Testis (tissue), 3 donors: Measurements from ENCODE around the gene HSPA1L. TPM values are rescaled to one million over a fixed set of nuclear protein-coding genes. Genes with fewer than 3 reads are reported as not detected.
"Not testable (repeated sequence)": the region's sequence is repeated elsewhere in the genome, so short reads cannot be mapped to it uniquely, and the experiment has no call there.

Experiments used
- DNase-seq: peaks from one replicate; pipeline ENCODE4 v3.0.0-alpha.2; 2019
- H3K27ac ChIP-seq, 2 donors: fragments of 200-600 bp; sonication (generic); one replicate each; pipeline ENCODE4 v1.5.1; 2019
- H3K27me3 ChIP-seq: fragments of 200-600 bp; sonication (generic); one replicate; pipeline ENCODE4 v1.5.1; 2019
- H3K36me3 ChIP-seq: fragments of 200-600 bp; sonication (generic); one replicate; pipeline ENCODE4 v1.5.1; 2017; ENCODE audit warnings: low read depth; ENCODE audit errors: missing control alignments
- H3K4me1 ChIP-seq: fragments of 200-600 bp; sonication (generic); one replicate; pipeline ENCODE4 v1.5.1; 2019
- H3K4me3 ChIP-seq, 2 donors: fragments of 200-600 bp; sonication (generic); one replicate each; pipeline ENCODE4 v1.5.1; 2017 to 2019
- H3K9me3 ChIP-seq: fragments of 200-600 bp; sonication (generic); one replicate; pipeline ENCODE4 v1.5.1; 2017
- POLR2A ChIP-seq: fragments of 450-650 bp; IDR thresholded peaks from one replicate; pipeline ENCODE4 v1.6.1; 2017; ENCODE audit warnings: antibody characterized with exemption, mild to moderate bottlenecking, moderate library complexity
- WGBS, 2 donors: methylation state at CpG; one replicate each; pipeline ENCODE4 v1.1.5; 2018; 5-methylcytosine and 5-hydroxymethylcytosine counted together
- intact Hi-C: fragments of 100-400 bp; cut with DNase I; formaldehyde crosslinking; loops from one replicate; pipeline ENCODE4 v1.15.1; 2023; ENCODE audit warnings: low total_unique reads
- polyA plus RNA-seq: library from polyadenylated mRNA; stranded (reverse); fragments of 350-450 nt; fragmentation: Illumina TruSeq; extraction: RNeasy Lipid Tissue Mini Kit (QIAGEN cat#74804); gene quantifications from one replicate; pipeline ENCODE4 v1.2.3, GENCODE V29; 2014; ENCODE audit warnings: low read depth, low replicate concordance; ENCODE audit not compliant: insufficient read depth
- total RNA-seq, 2 donors: library from RNA; depleted of rRNA; stranded (reverse); fragments of >200 nt; gene quantifications; one replicate each; pipeline ENCODE4 v1.2.3, GENCODE V29; 2016
- TF ChIP-seq, protein P1 (sequence below), 3 experiments: fragments of 450-650 bp in 2 of 3; fragments of 200-600 bp in 1 of 3; sonication (generic) in 1 of 3; IDR thresholded peaks; one replicate each; pipeline ENCODE4 v1.5.1; 2016 to 2019; ENCODE audit warnings: antibody characterized with exemption in 3 of 3, mild to moderate bottlenecking in 2 of 3, moderate library complexity in 1 of 3

The HSPA1L gene
- total and polyA plus RNA-seq, 3 donors from 2014 or later = 30.3 to 103 (median 87.9) TPM

DNA sequence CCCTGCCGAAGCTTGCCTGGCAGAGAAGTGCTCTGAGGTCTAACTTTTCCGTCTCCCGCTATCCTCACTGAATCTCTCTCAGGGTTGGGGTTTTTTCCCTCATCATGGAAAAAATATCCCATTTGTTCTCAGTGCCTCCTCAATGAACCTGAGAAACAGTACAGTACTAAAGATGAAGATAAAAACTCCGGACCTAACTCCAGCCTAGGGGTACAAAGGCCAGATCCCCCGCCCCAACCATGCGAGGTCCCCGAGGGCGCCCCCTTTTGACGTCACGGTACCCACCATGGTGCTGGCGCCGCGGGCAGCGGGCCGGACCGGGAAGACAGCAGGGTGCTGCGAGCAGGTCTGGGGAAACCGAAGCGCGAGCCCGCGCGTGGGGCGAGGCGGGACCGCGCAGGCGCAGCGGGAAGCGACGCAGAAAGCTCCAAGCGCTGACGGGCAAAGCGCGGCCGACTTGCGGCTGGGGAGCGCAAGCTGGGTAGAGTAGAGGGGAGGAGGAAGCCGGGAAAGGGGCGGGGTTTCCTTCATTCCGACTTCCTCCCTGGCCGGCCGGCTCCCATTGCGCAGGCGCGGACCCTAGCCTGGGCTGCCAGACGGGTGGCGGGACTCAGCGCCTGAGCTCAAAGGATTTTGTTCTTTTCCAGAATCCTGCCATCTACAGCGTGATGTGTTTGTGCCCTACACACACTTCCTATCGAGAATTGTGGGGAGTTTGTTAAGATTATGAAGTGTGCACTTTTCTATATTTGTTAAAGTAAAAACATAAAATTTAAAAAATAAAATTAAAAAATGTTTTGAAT, 8.4 kb downstream of the HSPA1L start, which contains the start of gene LSM2:
Gene LSM2, minus strand, starts transcription at position 497 of the 803 bp plus-strand sequence. Its CDS starts 209 bp downstream, at position 288.
- TF ChIP-seq, protein P1, sequence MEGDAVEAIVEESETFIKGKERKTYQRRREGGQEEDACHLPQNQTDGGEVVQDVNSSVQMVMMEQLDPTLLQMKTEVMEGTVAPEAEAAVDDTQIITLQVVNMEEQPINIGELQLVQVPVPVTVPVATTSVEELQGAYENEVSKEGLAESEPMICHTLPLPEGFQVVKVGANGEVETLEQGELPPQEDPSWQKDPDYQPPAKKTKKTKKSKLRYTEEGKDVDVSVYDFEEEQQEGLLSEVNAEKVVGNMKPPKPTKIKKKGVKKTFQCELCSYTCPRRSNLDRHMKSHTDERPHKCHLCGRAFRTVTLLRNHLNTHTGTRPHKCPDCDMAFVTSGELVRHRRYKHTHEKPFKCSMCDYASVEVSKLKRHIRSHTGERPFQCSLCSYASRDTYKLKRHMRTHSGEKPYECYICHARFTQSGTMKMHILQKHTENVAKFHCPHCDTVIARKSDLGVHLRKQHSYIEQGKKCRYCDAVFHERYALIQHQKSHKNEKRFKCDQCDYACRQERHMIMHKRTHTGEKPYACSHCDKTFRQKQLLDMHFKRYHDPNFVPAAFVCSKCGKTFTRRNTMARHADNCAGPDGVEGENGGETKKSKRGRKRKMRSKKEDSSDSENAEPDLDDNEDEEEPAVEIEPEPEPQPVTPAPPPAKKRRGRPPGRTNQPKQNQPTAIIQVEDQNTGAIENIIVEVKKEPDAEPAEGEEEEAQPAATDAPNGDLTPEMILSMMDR (IDR thresholded peaks at IDR 0.05) = peak in 1 of 3 experiments; percentile 29
- peak; percentile 63 for TF ChIP-seq POLR2A
- WGBS, 2 donors = 0 to 1% methylated on average over 36 to 51 of the region's 51 CpGs
- peaks cover 8% of the 10 kb centered on the region for H3K4me1 ChIP-seq
- peak within 1 kb of the TSS; percentile 97 for H3K27ac ChIP-seq
- no peaks in the 10 kb centered on the region for H3K27me3 ChIP-seq
- DNase-seq = peak; percentile 98
- no peaks in the 10 kb centered on the region for H3K36me3 ChIP-seq
- intact Hi-C loops = no loop called here
- H3K9me3 ChIP-seq = no peaks in the 10 kb centered on the region
- H3K4me3 ChIP-seq = peak within 1 kb of the TSS; percentile 72 to 84

DNA sequence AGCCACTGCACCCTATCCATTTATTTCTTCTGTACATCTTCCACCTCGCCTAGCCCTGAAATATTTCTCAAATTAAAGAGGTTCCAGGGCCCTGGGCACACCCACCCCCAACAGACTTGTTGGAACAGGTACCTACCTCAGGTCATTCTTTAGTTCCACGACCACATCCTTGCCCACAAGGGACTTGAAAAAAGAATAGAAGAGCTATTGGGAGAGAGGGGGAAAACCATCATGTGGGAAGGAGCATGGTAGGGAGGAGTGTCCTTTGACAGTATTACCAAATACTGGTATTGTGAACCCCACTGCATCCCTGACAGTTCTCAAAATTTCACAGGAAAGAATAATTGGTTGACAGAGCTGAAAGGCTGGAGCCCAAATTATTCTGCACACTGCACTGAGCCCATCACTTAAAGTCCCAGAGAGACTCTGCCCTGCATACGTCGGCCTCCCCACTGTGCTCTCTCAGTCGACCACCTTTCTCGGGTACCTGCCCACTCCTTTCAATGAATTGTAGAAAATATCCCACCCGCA, 9.1 kb downstream of the HSPA1L start:
- no peak for TF ChIP-seq POLR2A
- TF ChIP-seq, protein P1 (IDR thresholded peaks at IDR 0.05) = no peak
- DNase-seq = no peak
- Histone ChIP-seq H3K27ac (peak overlapping the region; percentile 97), H3K9me3 (no peaks in the 10 kb centered on the region), H3K4me3 (peak overlapping the region; percentile 72 to 84), H3K4me1 (peaks cover 8% of the 10 kb centered on the region), H3K36me3 (no peaks in the 10 kb centered on the region), H3K27me3 (no peaks in the 10 kb centered on the region)
- intact Hi-C loops = no loop called here
- 8 to 13% methylated on average over 7 of the region's 7 CpGs for WGBS, 2 donors

DNA sequence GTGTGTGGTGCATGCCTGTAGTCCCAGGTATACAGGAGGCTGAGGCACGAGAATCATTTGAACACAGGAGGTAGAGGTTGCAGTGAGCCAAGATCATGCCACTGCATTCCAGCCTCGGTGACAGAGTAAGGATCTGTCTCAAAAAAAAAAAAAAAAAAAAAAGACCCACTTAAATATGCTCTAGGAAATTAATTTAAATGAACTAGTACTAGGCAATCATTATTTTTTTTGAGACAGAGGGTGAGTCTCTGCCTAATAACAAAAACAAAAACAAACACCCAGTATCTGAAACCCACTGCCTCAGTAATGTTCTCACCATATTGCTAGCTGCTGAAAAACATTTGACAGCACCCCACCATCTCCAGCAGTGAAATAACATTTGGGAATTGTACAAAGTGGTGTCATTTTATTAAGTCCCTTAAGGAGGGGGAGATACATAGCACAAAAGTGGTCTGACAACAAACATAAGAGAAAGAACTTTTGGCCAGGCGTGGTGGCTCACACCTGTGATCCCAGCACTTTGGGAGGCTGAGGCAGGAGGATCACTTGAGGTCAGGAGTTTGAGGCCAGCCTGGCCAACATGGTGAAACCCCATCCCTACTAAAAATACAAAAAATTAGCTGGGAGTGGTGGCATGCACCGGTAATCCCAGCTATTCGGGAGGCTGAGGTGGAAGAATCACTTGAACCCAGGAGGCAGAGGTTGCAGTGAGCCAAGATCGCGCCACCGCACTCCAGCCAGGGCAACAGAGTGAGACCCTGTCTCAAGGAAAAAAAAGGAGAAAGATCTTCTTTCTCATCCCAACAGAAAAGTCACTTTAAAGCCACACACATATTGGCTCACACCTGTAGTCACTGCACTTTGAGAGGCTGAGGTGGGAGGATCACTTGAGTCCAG, 13.8 kb downstream of the HSPA1L start:
- H3K4me3 ChIP-seq, intact Hi-C loops, DNase-seq, H3K4me1 ChIP-seq, H3K9me3 ChIP-seq, H3K27ac ChIP-seq, H3K36me3 ChIP-seq, H3K27me3 ChIP-seq: not testable (repeated sequence)
- WGBS, 2 donors = 89 to 94% methylated on average over 8 of the region's 8 CpGs

DNA sequence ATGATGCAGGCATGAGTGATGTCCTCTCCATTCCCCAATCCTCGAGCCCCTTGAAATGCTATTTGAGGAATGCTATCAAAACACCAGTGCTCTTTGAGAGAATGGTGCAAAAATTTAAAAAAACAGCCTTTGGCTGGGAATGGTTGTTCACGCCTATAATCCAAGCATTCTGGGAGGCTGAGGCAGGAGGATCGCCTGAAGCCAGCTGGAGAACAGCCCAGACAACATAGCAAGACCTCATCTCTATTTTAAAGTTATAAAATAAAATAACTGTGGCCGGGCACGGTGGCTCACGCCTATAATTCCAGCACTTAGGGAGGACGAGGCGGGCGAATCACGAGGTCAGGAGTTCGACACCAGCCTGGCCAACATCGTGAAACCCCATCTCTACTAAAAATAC, 15.3 kb downstream of the HSPA1L start:
- no peak for DNase-seq
- H3K36me3 ChIP-seq = no peaks in the 10 kb centered on the region
- no peaks in the 10 kb centered on the region for H3K9me3 ChIP-seq
- peaks cover 6% of the 10 kb centered on the region for H3K4me1 ChIP-seq
- H3K27me3 ChIP-seq = no peaks in the 10 kb centered on the region
- intact Hi-C loops = no loop called here
- TF ChIP-seq, protein P1 (IDR thresholded peaks at IDR 0.05) = no peak
- no peak for TF ChIP-seq POLR2A
- no peak overlapping the region for H3K27ac ChIP-seq
- no peak overlapping the region for H3K4me3 ChIP-seq
- 91 to 95% methylated on average over 12 of the region's 12 CpGs for WGBS, 2 donors

DNA sequence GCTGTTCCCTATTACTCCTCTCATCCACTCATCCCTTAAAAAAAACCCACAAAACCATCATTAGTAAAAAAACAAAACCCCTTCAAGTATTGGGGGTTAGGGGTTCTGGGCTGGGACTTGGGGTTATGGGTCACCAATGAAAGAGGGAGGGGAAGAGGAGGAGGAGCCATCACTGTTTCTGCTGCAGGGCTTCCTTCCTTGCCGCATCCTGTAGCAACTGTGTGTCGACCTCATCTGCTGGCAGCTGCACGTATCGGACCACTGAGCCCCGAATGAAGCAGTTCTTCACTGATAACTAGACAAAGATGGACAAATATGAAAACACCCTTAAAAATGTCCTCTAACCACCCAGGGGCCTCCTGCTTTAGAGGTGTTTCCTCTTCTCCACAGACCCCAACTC, 17.5 kb downstream of the HSPA1L start:
- H3K4me3 ChIP-seq = no peak overlapping the region
- TF ChIP-seq, protein P1 (IDR thresholded peaks at IDR 0.05) = no peak
- no peak for TF ChIP-seq POLR2A
- WGBS, 2 donors = 53 to 58% methylated on average over 5 of the region's 5 CpGs
- no peaks in the 10 kb centered on the region for H3K27me3 ChIP-seq
- H3K36me3 ChIP-seq = no peaks in the 10 kb centered on the region
- no peak overlapping the region for H3K27ac ChIP-seq
- intact Hi-C loops = no loop called here
- H3K9me3 ChIP-seq = no peaks in the 10 kb centered on the region
- H3K4me1 ChIP-seq = peaks cover 13% of the 10 kb centered on the region
- DNase-seq = no peak
